MM.1S (cell line): ENCODE results near the gene MNT.

Source experiments
- EZH2 ChIP-seq: fragments of 300-600 bp; sonication (generic); optimal IDR thresholded peaks from 2 replicates; pipeline ENCODE3; 2017; ENCODE audit warnings: low read depth, mild to moderate bottlenecking, antibody characterized with exemption, low read length, mixed read lengths
- EZH2phosphoT487 ChIP-seq: fragments of 300-600 bp; sonication (generic); IDR thresholded peaks from 2 replicates; pipeline ENCODE4 v1.6.1; 2018; ENCODE audit warnings: antibody characterized with exemption, low read length
- TF ChIP-seq, protein P1 (sequence below): fragments of 300-600 bp; sonication (generic); IDR thresholded peaks from 2 replicates; pipeline ENCODE4 v1.5.1; 2016; ENCODE audit warnings: antibody characterized with exemption, low read length, mixed read lengths

DNA sequence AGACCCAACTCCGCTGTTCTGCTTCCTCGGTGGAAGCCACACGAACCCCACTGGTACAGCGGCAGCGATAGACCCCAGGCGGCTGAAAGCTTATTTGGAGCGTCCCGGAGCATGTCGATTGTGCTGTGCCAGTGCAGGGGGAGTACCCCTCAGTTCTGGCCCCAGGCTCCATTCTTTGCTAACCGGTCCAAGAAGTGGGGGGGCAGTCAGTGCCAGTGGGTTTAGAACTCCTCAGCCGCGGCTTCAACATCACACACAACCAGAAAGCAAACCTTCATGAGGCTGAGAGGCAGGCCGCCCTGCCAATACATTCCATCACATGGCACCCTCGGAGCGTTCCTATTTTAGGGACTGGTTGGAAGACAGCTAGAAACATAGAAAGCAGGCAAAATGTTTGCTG, 1.7 kb upstream of the MNT start:
- TF ChIP-seq, protein P1, sequence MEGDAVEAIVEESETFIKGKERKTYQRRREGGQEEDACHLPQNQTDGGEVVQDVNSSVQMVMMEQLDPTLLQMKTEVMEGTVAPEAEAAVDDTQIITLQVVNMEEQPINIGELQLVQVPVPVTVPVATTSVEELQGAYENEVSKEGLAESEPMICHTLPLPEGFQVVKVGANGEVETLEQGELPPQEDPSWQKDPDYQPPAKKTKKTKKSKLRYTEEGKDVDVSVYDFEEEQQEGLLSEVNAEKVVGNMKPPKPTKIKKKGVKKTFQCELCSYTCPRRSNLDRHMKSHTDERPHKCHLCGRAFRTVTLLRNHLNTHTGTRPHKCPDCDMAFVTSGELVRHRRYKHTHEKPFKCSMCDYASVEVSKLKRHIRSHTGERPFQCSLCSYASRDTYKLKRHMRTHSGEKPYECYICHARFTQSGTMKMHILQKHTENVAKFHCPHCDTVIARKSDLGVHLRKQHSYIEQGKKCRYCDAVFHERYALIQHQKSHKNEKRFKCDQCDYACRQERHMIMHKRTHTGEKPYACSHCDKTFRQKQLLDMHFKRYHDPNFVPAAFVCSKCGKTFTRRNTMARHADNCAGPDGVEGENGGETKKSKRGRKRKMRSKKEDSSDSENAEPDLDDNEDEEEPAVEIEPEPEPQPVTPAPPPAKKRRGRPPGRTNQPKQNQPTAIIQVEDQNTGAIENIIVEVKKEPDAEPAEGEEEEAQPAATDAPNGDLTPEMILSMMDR: no peak
- TF ChIP-seq EZH2phosphoT487: no peak
- no peak for TF ChIP-seq EZH2
